DND-41 (cell line): Measurements from ENCODE around the gene TGFB1.
"Not testable (repeated sequence)": the region's sequence is repeated elsewhere in the genome, so short reads cannot be mapped to it uniquely, and the experiment has no call there.

Experiments used
- CTCF ChIP-seq: IDR thresholded peaks from 2 replicates; pipeline ENCODE4 v1.5.1; 2012; ENCODE audit warnings: borderline replicate concordance, low read length, moderate library complexity, mild to moderate bottlenecking; ENCODE audit not compliant: poor library complexity, severe bottlenecking; ENCODE audit errors: extremely low read depth
- EZH2 ChIP-seq: IDR thresholded peaks from 3 replicates; pipeline ENCODE4 v1.6.1; 2012; ENCODE audit warnings: borderline replicate concordance, low read depth, mild to moderate bottlenecking, moderate library complexity, low read length, inconsistent platforms; ENCODE audit not compliant: severe bottlenecking

GRCh38 chr19:41381536-41381935 is 27.8 kb upstream of the TGFB1 start:
- not testable (repeated sequence) for TF ChIP-seq CTCF, EZH2
